ENCODE measurements around the gene DGKH. TPM values are rescaled to one million over a fixed set of nuclear protein-coding genes. Genes with fewer than 3 reads are reported as not detected.

The DGKH gene
- total and polyA plus RNA-seq, 9 of the 15 experiments (the other 6 are each of a cell fraction or from before 2014, with no cell fraction given): 0.38 to 4.4 (median 3.1) TPM

- Histone ChIP-seq H2AFZ (ENCODE audit: low read depth, low read length) (peak overlapping the region; percentile 77), H3K79me2 (ENCODE audit: control insufficient read depth, insufficient read depth, low read length) (no peaks in the 10 kb centered on the region), H3K4me1 (replicated peaks in 1 of 2; ENCODE audit: control insufficient read depth in 2 of 2, insufficient read depth in 2 of 2, low read length in 2 of 2) (peaks cover 0 to 5% of the 10 kb centered on the region in 2 experiments; a peak in 3 of 5 replicates), H3K4me2 (ENCODE audit: insufficient read depth, low read length) (peak overlapping the region; percentile 71), H3K27me3 (ENCODE audit: control insufficient read depth in 2 of 2, insufficient read depth in 2 of 2, low read length in 2 of 2) (peaks cover 4% of the 10 kb centered on the region in 2 experiments; a peak in 2 of 5 replicates), H4K20me1 (replicated peaks; ENCODE audit: control insufficient read depth, insufficient read depth, low read length) (no peaks in the 10 kb centered on the region), H3K27ac (ENCODE audit: extremely low read depth, low read depth, low read length) (no peak overlapping the region), H3K9me3 (replicated peaks; ENCODE audit: control insufficient read depth, insufficient read depth, low read depth, low read length) (no peaks in the 10 kb centered on the region), H3K9ac (ENCODE audit: insufficient read depth in 1 of 2, low read depth in 2 of 2, low read length in 2 of 2) (peak overlapping the region in 1 of 2 experiments; percentile 55; a peak in 1 of 4 replicates), H3K9me1 (ENCODE audit: control insufficient read depth, insufficient read depth, low read length) (no peaks in the 10 kb centered on the region), H3K36me3 (ENCODE audit: control insufficient read depth, insufficient read depth, low read length) (no peaks in the 10 kb centered on the region), H3K4me3 (peak overlapping the region; percentile 10; the same call in 1 of the 2 replicates)
- TF ChIP-seq ZNF764 (CRISPR knock-in tag; IDR thresholded peaks at IDR 0.05; ENCODE audit: low read depth): no peak
- TF ChIP-seq, protein P1, sequence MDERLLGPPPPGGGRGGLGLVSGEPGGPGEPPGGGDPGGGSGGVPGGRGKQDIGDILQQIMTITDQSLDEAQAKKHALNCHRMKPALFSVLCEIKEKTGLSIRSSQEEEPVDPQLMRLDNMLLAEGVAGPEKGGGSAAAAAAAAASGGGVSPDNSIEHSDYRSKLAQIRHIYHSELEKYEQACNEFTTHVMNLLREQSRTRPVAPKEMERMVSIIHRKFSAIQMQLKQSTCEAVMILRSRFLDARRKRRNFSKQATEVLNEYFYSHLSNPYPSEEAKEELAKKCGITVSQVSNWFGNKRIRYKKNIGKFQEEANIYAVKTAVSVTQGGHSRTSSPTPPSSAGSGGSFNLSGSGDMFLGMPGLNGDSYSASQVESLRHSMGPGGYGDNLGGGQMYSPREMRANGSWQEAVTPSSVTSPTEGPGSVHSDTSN (CRISPR knock-in tag; IDR thresholded peaks at IDR 0.05; ENCODE audit: low read depth): no peak
- TF ChIP-seq, protein P1 (tag; conservative IDR thresholded peaks at IDR 0.05; ENCODE audit: low read depth): no peak
- TF ChIP-seq SLC30A9 (CRISPR knock-in tag; IDR thresholded peaks at IDR 0.05): no peak
- no peak for TF ChIP-seq MBD2 (IDR thresholded peaks at IDR 0.05; ENCODE audit: borderline replicate concordance, low read depth)
- no peak for TF ChIP-seq ZNF609 (CRISPR knock-in tag; IDR thresholded peaks at IDR 0.05; ENCODE audit: borderline replicate concordance)
- no peak for TF ChIP-seq HCFC1 (IDR thresholded peaks at IDR 0.05; ENCODE audit: low read depth, low read length)
- no peak for TF ChIP-seq FOXA1 (IDR thresholded peaks at IDR 0.05; ENCODE audit: borderline replicate concordance)
- TF ChIP-seq, protein P2, sequence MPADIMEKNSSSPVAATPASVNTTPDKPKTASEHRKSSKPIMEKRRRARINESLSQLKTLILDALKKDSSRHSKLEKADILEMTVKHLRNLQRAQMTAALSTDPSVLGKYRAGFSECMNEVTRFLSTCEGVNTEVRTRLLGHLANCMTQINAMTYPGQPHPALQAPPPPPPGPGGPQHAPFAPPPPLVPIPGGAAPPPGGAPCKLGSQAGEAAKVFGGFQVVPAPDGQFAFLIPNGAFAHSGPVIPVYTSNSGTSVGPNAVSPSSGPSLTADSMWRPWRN (IDR thresholded peaks at IDR 0.05; ENCODE audit: low read depth): no peak
- no TSS peak for BruUV-seq (replicated peaks)
- FAIRE-seq (peak; percentile 49), ATAC-seq (peak; percentile 89), DNase-seq (ENCODE audit: extremely low read depth in 1 of 4, low spot score in 3 of 4) (peak; percentile 14 to 34 (median 24))
- in situ Hi-C loops (cut with MboI) (no loop called here), intact Hi-C loops (cut with micrococcal nuclease) (no loop called here)
- ChIA-PET POLR2A (interaction anchor here (1.5 kb wide), 1 partner anchor 52 kb away, joined by 3 read pairs; no protein-coding TSS in a partner anchor), CTCF (ENCODE audit: low intra/inter-chr PET ratio) (no interaction called here)
- WGBS (ENCODE audit: insufficient coverage, low coverage, missing lambda C conversion rate): 5% methylated on average over 15 of the region's 16 CpGs
Observed at GRCh38 chr13:42011601-42012350, 36.7 kb upstream of the DGKH start.

Measured in K562 (cell line).